SK-N-SH treated with all-trans-retinoic acid at 6 μM for 48 hours (cell line): ENCODE measurements around the gene ETV6.
A peak's percentile ranks its signal among the peaks of the same experiment; 100 is the strongest.

Experiments
- ATAC-seq: fragments of 200-7000 bp; cut with Tn5 transposase; 3 replicates; pipeline ENCODE4 v1.9.1; 2020; ENCODE audit warnings: mild to moderate bottlenecking, moderate library complexity
- ARNTL ChIP-seq: fragments of 450-650 bp; formaldehyde crosslinking; IDR thresholded peaks from 2 replicates; pipeline ENCODE4 v1.5.0; 2020; ENCODE audit warnings: low read depth, mild to moderate bottlenecking, moderate library complexity, borderline replicate concordance
- BACH2 ChIP-seq: fragments of 250-450 bp; sonication (Bioruptor Pico); IDR thresholded peaks from 2 replicates; pipeline ENCODE4 v1.9.0; 2021; ENCODE audit warnings: mild to moderate bottlenecking, borderline replicate concordance
- CSDC2 ChIP-seq: fragments of 250-450 bp; sonication (Bioruptor Pico); IDR thresholded peaks from 2 replicates; pipeline ENCODE4 v1.5.0; 2020; ENCODE audit warnings: mild to moderate bottlenecking, moderate library complexity
- ESRRG ChIP-seq: fragments of 250-450 bp; sonication (Bioruptor Pico); IDR thresholded peaks from 2 replicates; pipeline ENCODE4 v1.6.1; 2021; ENCODE audit warnings: mild to moderate bottlenecking
- GLIS3 ChIP-seq: fragments of 250-450 bp; sonication (Bioruptor Pico); IDR thresholded peaks from 2 replicates; pipeline ENCODE4 v1.5.0; 2020; ENCODE audit warnings: mild to moderate bottlenecking, moderate library complexity
- ISL1 ChIP-seq: fragments of 250-450 bp; sonication (Bioruptor Pico); IDR thresholded peaks from 2 replicates; pipeline ENCODE4 v2.1.2; 2022; ENCODE audit warnings: mild to moderate bottlenecking, moderate library complexity
- OSR1 ChIP-seq: fragments of 250-450 bp; sonication (Bioruptor Pico); IDR thresholded peaks from 2 replicates; pipeline ENCODE4 v1.8.0; 2022; ENCODE audit warnings: moderate library complexity, mild to moderate bottlenecking, inconsistent platforms
- PPARA ChIP-seq: fragments of 250-450 bp; sonication (Bioruptor Pico); IDR thresholded peaks from 2 replicates; pipeline ENCODE4 v1.5.0; 2020; ENCODE audit warnings: mild to moderate bottlenecking, borderline replicate concordance
- RARB ChIP-seq: fragments of 250-450 bp; sonication (Bioruptor Pico); IDR thresholded peaks from 2 replicates; pipeline ENCODE4 v1.8.0; 2021; ENCODE audit warnings: mild to moderate bottlenecking, moderate library complexity
- SNAI2 ChIP-seq: fragments of 250-450 bp; sonication (Bioruptor Pico); IDR thresholded peaks from 2 replicates; pipeline ENCODE4 v1.5.0; 2020; ENCODE audit warnings: mild to moderate bottlenecking, moderate library complexity
- TCF4 ChIP-seq: fragments of 250-450 bp; sonication (Bioruptor Pico); IDR thresholded peaks from 2 replicates; pipeline ENCODE4 v1.8.0; 2021; ENCODE audit warnings: mild to moderate bottlenecking, moderate library complexity, borderline replicate concordance
- TOX ChIP-seq: fragments of 250-450 bp; sonication (Bioruptor Pico); IDR thresholded peaks from 2 replicates; pipeline ENCODE4 v1.8.0; 2021; ENCODE audit warnings: mild to moderate bottlenecking, moderate library complexity, borderline replicate concordance
- ZC3H10 ChIP-seq: fragments of 250-450 bp; sonication (Bioruptor Pico); IDR thresholded peaks from 2 replicates; pipeline ENCODE4 v1.5.1; 2021; ENCODE audit warnings: mild to moderate bottlenecking, moderate library complexity
- ZFP3 ChIP-seq: fragments of 250-450 bp; sonication (Bioruptor Pico); IDR thresholded peaks from 2 replicates; pipeline ENCODE4 v1.5.0; 2020; ENCODE audit warnings: mild to moderate bottlenecking, moderate library complexity
- ZFP30 ChIP-seq: fragments of 450-650 bp; formaldehyde crosslinking; IDR thresholded peaks from 2 replicates; pipeline ENCODE4 v1.5.0; 2022; ENCODE audit warnings: mild to moderate bottlenecking, moderate library complexity
- ZNF565 ChIP-seq: fragments of 450-650 bp; formaldehyde crosslinking; conservative IDR thresholded peaks from 2 replicates; pipeline ENCODE4 v1.5.0; 2020; ENCODE audit warnings: low read depth, mild to moderate bottlenecking, moderate library complexity
- ZNF70 ChIP-seq: fragments of 450-650 bp; formaldehyde crosslinking; IDR thresholded peaks from 2 replicates; pipeline ENCODE4 v1.5.0; 2020; ENCODE audit warnings: mild to moderate bottlenecking, moderate library complexity
- ZNF8 ChIP-seq: fragments of 450-650 bp; formaldehyde crosslinking; IDR thresholded peaks from 2 replicates; pipeline ENCODE4 v1.5.0; 2020; ENCODE audit warnings: mild to moderate bottlenecking, moderate library complexity
- TF ChIP-seq, protein P1 (sequence below): fragments of 250-450 bp; sonication (Bioruptor Pico); IDR thresholded peaks from 2 replicates; pipeline ENCODE4 v1.8.0; 2020; ENCODE audit warnings: mild to moderate bottlenecking, moderate library complexity, borderline replicate concordance
- TF ChIP-seq, protein P2 (sequence below): fragments of 250-450 bp; sonication (Bioruptor Pico); IDR thresholded peaks from 2 replicates; pipeline ENCODE4 v1.5.1; 2021; ENCODE audit warnings: mild to moderate bottlenecking, moderate library complexity
- TF ChIP-seq, protein P3 (sequence below): fragments of 250-450 bp; sonication (Bioruptor Pico); IDR thresholded peaks from 2 replicates; pipeline ENCODE4 v1.8.0; 2021; ENCODE audit warnings: low read depth, mild to moderate bottlenecking, moderate library complexity, borderline replicate concordance
- TF ChIP-seq, protein P4 (sequence below): fragments of 250-450 bp; sonication (Bioruptor Pico); IDR thresholded peaks from 2 replicates; pipeline ENCODE4 v1.5.0; 2020; ENCODE audit warnings: mild to moderate bottlenecking, moderate library complexity
- TF ChIP-seq, protein P5 (sequence below): fragments of 250-450 bp; sonication (Bioruptor Pico); IDR thresholded peaks from 2 replicates; pipeline ENCODE4 v1.5.1; 2020; ENCODE audit warnings: low read depth, mild to moderate bottlenecking, moderate library complexity

The ETV6 gene

DNA sequence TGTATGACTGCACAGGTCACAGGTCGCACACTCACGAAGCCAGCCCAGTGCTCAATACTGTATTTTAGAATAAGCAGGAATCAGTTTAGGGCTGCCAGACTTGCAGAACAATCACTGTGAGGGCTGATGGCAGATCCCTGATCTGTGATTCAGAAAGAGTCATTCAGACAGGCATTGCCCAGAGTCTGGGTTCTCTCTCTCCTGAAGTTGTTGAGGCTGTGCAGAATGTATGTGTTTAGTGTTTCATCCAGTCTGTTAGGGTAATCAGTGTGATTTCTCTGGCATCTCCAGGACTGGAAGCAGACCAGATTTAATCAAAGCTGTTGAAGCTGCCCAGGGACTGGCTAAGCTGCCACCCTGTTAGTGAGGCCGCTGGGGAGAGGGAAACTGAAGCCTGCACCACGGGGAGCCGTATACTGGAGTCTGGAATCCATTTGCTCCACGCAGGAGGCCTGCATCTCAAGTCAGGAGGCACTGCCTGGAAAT, 69.3 kb downstream of the ETV6 start:
- no peak for TF ChIP-seq ESRRG (CRISPR knock-in tag)
- no peak for TF ChIP-seq ZNF70 (CRISPR knock-in tag)
- TF ChIP-seq, protein P1, sequence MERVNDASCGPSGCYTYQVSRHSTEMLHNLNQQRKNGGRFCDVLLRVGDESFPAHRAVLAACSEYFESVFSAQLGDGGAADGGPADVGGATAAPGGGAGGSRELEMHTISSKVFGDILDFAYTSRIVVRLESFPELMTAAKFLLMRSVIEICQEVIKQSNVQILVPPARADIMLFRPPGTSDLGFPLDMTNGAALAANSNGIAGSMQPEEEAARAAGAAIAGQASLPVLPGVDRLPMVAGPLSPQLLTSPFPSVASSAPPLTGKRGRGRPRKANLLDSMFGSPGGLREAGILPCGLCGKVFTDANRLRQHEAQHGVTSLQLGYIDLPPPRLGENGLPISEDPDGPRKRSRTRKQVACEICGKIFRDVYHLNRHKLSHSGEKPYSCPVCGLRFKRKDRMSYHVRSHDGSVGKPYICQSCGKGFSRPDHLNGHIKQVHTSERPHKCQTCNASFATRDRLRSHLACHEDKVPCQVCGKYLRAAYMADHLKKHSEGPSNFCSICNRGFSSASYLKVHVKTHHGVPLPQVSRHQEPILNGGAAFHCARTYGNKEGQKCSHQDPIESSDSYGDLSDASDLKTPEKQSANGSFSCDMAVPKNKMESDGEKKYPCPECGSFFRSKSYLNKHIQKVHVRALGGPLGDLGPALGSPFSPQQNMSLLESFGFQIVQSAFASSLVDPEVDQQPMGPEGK (CRISPR knock-in tag), result no peak
- no peak for TF ChIP-seq BACH2 (CRISPR knock-in tag)
- TF ChIP-seq, protein P2, sequence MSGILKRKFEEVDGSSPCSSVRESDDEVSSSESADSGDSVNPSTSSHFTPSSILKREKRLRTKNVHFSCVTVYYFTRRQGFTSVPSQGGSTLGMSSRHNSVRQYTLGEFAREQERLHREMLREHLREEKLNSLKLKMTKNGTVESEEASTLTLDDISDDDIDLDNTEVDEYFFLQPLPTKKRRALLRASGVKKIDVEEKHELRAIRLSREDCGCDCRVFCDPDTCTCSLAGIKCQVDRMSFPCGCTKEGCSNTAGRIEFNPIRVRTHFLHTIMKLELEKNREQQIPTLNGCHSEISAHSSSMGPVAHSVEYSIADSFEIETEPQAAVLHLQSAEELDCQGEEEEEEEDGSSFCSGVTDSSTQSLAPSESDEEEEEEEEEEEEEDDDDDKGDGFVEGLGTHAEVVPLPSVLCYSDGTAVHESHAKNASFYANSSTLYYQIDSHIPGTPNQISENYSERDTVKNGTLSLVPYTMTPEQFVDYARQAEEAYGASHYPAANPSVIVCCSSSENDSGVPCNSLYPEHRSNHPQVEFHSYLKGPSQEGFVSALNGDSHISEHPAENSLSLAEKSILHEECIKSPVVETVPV (CRISPR knock-in tag), result no peak
- no peak for TF ChIP-seq CSDC2 (CRISPR knock-in tag)
- TF ChIP-seq ZFP3 (CRISPR knock-in tag), result no peak
- no peak for TF ChIP-seq SNAI2 (CRISPR knock-in tag)
- TF ChIP-seq, protein P3, sequence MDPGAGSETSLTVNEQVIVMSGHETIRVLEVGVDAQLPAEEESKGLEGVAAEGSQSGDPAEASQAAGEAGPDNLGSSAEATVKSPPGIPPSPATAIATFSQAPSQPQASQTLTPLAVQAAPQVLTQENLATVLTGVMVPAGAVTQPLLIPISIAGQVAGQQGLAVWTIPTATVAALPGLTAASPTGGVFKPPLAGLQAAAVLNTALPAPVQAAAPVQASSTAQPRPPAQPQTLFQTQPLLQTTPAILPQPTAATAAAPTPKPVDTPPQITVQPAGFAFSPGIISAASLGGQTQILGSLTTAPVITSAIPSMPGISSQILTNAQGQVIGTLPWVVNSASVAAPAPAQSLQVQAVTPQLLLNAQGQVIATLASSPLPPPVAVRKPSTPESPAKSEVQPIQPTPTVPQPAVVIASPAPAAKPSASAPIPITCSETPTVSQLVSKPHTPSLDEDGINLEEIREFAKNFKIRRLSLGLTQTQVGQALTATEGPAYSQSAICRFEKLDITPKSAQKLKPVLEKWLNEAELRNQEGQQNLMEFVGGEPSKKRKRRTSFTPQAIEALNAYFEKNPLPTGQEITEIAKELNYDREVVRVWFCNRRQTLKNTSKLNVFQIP (CRISPR knock-in tag), result no peak
- TF ChIP-seq TOX (CRISPR knock-in tag), result no peak
- TF ChIP-seq ISL1 (CRISPR knock-in tag), result peak; percentile 64; the same call in 1 of the 2 replicates
- TF ChIP-seq PPARA (CRISPR knock-in tag), result no peak
- no peak for TF ChIP-seq ZNF8 (CRISPR knock-in tag)
- no peak for TF ChIP-seq GLIS3
- TF ChIP-seq ZC3H10 (CRISPR knock-in tag), result no peak
- TF ChIP-seq, protein P4, sequence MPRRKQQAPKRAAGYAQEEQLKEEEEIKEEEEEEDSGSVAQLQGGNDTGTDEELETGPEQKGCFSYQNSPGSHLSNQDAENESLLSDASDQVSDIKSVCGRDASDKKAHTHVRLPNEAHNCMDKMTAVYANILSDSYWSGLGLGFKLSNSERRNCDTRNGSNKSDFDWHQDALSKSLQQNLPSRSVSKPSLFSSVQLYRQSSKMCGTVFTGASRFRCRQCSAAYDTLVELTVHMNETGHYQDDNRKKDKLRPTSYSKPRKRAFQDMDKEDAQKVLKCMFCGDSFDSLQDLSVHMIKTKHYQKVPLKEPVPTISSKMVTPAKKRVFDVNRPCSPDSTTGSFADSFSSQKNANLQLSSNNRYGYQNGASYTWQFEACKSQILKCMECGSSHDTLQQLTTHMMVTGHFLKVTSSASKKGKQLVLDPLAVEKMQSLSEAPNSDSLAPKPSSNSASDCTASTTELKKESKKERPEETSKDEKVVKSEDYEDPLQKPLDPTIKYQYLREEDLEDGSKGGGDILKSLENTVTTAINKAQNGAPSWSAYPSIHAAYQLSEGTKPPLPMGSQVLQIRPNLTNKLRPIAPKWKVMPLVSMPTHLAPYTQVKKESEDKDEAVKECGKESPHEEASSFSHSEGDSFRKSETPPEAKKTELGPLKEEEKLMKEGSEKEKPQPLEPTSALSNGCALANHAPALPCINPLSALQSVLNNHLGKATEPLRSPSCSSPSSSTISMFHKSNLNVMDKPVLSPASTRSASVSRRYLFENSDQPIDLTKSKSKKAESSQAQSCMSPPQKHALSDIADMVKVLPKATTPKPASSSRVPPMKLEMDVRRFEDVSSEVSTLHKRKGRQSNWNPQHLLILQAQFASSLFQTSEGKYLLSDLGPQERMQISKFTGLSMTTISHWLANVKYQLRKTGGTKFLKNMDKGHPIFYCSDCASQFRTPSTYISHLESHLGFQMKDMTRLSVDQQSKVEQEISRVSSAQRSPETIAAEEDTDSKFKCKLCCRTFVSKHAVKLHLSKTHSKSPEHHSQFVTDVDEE (CRISPR knock-in tag), result peak; percentile 77; the same call in 1 of the 2 replicates
- TF ChIP-seq ZNF565 (CRISPR knock-in tag), result no peak
- TF ChIP-seq TCF4 (CRISPR knock-in tag), result peak; percentile 87
- no peak for TF ChIP-seq ARNTL (CRISPR knock-in tag)
- peak; percentile 17; the same call in 1 of the 2 replicates for TF ChIP-seq ZFP30 (CRISPR knock-in tag)
- no peak for TF ChIP-seq RARB (CRISPR knock-in tag)
- TF ChIP-seq OSR1 (CRISPR knock-in tag), result no peak
- TF ChIP-seq, protein P5, sequence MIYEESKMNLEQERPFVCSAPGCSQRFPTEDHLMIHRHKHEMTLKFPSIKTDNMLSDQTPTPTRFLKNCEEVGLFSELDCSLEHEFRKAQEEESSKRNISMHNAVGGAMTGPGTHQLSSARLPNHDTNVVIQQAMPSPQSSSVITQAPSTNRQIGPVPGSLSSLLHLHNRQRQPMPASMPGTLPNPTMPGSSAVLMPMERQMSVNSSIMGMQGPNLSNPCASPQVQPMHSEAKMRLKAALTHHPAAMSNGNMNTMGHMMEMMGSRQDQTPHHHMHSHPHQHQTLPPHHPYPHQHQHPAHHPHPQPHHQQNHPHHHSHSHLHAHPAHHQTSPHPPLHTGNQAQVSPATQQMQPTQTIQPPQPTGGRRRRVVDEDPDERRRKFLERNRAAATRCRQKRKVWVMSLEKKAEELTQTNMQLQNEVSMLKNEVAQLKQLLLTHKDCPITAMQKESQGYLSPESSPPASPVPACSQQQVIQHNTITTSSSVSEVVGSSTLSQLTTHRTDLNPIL, result no peak
- peak; percentile 86 for ATAC-seq

DNA sequence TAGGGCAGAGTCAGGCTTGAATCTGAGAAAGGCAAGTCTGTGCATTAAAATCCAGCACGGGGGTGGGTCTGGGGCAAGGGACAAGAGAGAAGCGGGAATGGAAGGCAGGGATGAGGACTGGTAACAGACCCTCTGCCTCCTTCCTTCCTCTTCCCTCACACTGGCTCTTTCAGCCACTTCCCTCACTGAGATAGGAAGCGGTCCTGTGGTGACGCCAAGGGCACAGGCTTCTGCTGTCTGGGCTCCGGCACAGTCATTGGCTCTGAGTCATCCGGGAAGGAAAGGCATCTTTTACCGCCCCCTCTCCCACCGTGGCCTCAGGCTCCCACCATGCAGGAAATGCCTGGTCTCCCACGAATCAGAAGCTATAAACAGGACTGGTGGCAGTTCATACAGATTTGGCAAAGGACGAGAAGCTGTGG, 70.2 kb downstream of the ETV6 start:
- ATAC-seq, result peak; percentile 82
- TF ChIP-seq ZNF70 (CRISPR knock-in tag), result no peak
- no peak for TF ChIP-seq ZNF8 (CRISPR knock-in tag)
- TF ChIP-seq, protein P4 (CRISPR knock-in tag), result no peak
- TF ChIP-seq PPARA (CRISPR knock-in tag), result no peak
- no peak for TF ChIP-seq SNAI2 (CRISPR knock-in tag)
- no peak for TF ChIP-seq OSR1 (CRISPR knock-in tag)
- no peak for TF ChIP-seq ZFP30 (CRISPR knock-in tag)
- no peak for TF ChIP-seq ZNF565 (CRISPR knock-in tag)
- TF ChIP-seq, protein P1 (CRISPR knock-in tag), result no peak
- no peak for TF ChIP-seq RARB (CRISPR knock-in tag)
- TF ChIP-seq, protein P3 (CRISPR knock-in tag), result no peak
